OCI-LY3 (cell line): Measurements from ENCODE around the gene XKRX.

ENCODE experiments used
- CTCF ChIP-seq: fragments of 200-600, 300-600 bp; sonication (generic); IDR thresholded peaks from 2 replicates; pipeline ENCODE4 v1.5.1; 2014; ENCODE audit warnings: antibody characterized with exemption, low read length, low read depth
- EZH2phosphoT487 ChIP-seq: fragments of 200-600 bp; shearing (Covaris generic); IDR thresholded peaks from 2 replicates; pipeline ENCODE4 v1.6.1; 2018; ENCODE audit warnings: antibody characterized with exemption, mixed run types, low read depth

GRCh38 chrX:100931218-100931924, 2.7 kb upstream of the XKRX start:
- TF ChIP-seq CTCF (no peak), EZH2phosphoT487 (no peak)
